ENCODE data around the gene TRIOBP.

GRCh38 chr22:37747715-37748100 lies 50.9 kb downstream of the TRIOBP start:
- TF ChIP-seq CTCF (conservative IDR thresholded peaks at IDR 0.05) (no peak), ZFX (IDR thresholded peaks at IDR 0.05) (no peak)
